ENCODE measurements around the gene IL20.
"Not testable (repeated sequence)": the region's sequence is repeated elsewhere in the genome, so short reads cannot be mapped to it uniquely, and the experiment has no call there.

The IL20 gene

GRCh38 chr1:206843626-206844025 lies 21.8 kb upstream of the IL20 start:
- no peaks in the 10 kb centered on the region for H3K4me1 ChIP-seq (ENCODE audit: control insufficient read depth in 1 of 2, insufficient read depth in 2 of 2, low read length in 2 of 2)
- no peak overlapping the region for H3K4me3 ChIP-seq (ENCODE audit: low read depth in 1 of 2, low read length in 2 of 2)
- no peaks in the 10 kb centered on the region for H3K36me3 ChIP-seq (ENCODE audit: control insufficient read depth in 1 of 2, insufficient read depth in 2 of 2, low read length in 2 of 2)
- no peak overlapping the region for H3K27ac ChIP-seq (ENCODE audit: low read length)
- no peaks in the 10 kb centered on the region for H3K9me3 ChIP-seq (ENCODE audit: control insufficient read depth in 1 of 2, low read length in 2 of 2)
- no peaks in the 10 kb centered on the region for H3K27me3 ChIP-seq (ENCODE audit: low read depth, low read length)

GRCh38 chr1:206846487-206846886 lies 18.9 kb upstream of the IL20 start:
- no peak overlapping the region for H3K4me3 ChIP-seq (ENCODE audit: low read depth in 1 of 2, low read length in 2 of 2)
- no peaks in the 10 kb centered on the region for H3K9me3 ChIP-seq (ENCODE audit: control insufficient read depth in 1 of 2, low read length in 2 of 2)
- H3K36me3 ChIP-seq (ENCODE audit: control insufficient read depth in 1 of 2, insufficient read depth in 2 of 2, low read length in 2 of 2) = no peaks in the 10 kb centered on the region
- no peaks in the 10 kb centered on the region for H3K4me1 ChIP-seq (ENCODE audit: control insufficient read depth in 1 of 2, insufficient read depth in 2 of 2, low read length in 2 of 2)
- no peaks in the 10 kb centered on the region for H3K27me3 ChIP-seq (ENCODE audit: low read depth, low read length)
- no peak overlapping the region for H3K27ac ChIP-seq (ENCODE audit: low read length)

GRCh38 chr1:206847337-206847834 lies 18.0 kb upstream of the IL20 start:
- no peaks in the 10 kb centered on the region for H3K27me3 ChIP-seq (ENCODE audit: low read depth, low read length)
- no peaks in the 10 kb centered on the region for H3K4me1 ChIP-seq (ENCODE audit: control insufficient read depth in 1 of 2, insufficient read depth in 2 of 2, low read length in 2 of 2)
- H3K27ac ChIP-seq (ENCODE audit: low read length) = no peak overlapping the region
- H3K4me3 ChIP-seq (ENCODE audit: low read depth in 1 of 2, low read length in 2 of 2) = no peak overlapping the region
- no peaks in the 10 kb centered on the region for H3K9me3 ChIP-seq (ENCODE audit: control insufficient read depth in 1 of 2, low read length in 2 of 2)
- no peaks in the 10 kb centered on the region for H3K36me3 ChIP-seq (ENCODE audit: control insufficient read depth in 1 of 2, insufficient read depth in 2 of 2, low read length in 2 of 2)

- no peak overlapping the region for H3K27ac ChIP-seq (ENCODE audit: low read length)
- no peak overlapping the region for H3K4me3 ChIP-seq (ENCODE audit: low read depth in 1 of 2, low read length in 2 of 2)
- peaks cover 0 to 4% of the 10 kb centered on the region in 2 donors for H3K9me3 ChIP-seq (ENCODE audit: control insufficient read depth in 1 of 2, low read length in 2 of 2)
- H3K27me3 ChIP-seq (ENCODE audit: low read depth, low read length) = no peaks in the 10 kb centered on the region
- no peaks in the 10 kb centered on the region for H3K36me3 ChIP-seq (ENCODE audit: control insufficient read depth in 1 of 2, insufficient read depth in 2 of 2, low read length in 2 of 2)
- H3K4me1 ChIP-seq (ENCODE audit: control insufficient read depth in 1 of 2, insufficient read depth in 2 of 2, low read length in 2 of 2) = no peaks in the 10 kb centered on the region
These were observed 17.5 kb upstream of the IL20 start for GRCh38 chr1:206847946-206848345.

GRCh38 chr1:206850401-206850800 lies 15.0 kb upstream of the IL20 start:
- Histone ChIP-seq H3K36me3 (ENCODE audit: control insufficient read depth in 1 of 2, insufficient read depth in 2 of 2, low read length in 2 of 2) (no peaks in the 10 kb centered on the region), H3K27ac (ENCODE audit: low read length) (no peak overlapping the region), H3K4me1 (ENCODE audit: control insufficient read depth in 1 of 2, insufficient read depth in 2 of 2, low read length in 2 of 2) (no peaks in the 10 kb centered on the region), H3K4me3 (ENCODE audit: low read depth in 1 of 2, low read length in 2 of 2) (no peak overlapping the region), H3K9me3 (ENCODE audit: control insufficient read depth in 1 of 2, low read length in 2 of 2) (peaks cover 0 to 5% of the 10 kb centered on the region in 2 donors), H3K27me3 (ENCODE audit: low read depth, low read length) (no peaks in the 10 kb centered on the region)

GRCh38 chr1:206851341-206852010 lies 13.9 kb upstream of the IL20 start:
- Histone ChIP-seq H3K4me3 (ENCODE audit: low read depth in 1 of 2, low read length in 2 of 2) (no peak overlapping the region), H3K4me1 (ENCODE audit: control insufficient read depth in 1 of 2, insufficient read depth in 2 of 2, low read length in 2 of 2) (no peaks in the 10 kb centered on the region), H3K27ac (ENCODE audit: low read length) (no peak overlapping the region), H3K36me3 (ENCODE audit: control insufficient read depth in 1 of 2, insufficient read depth in 2 of 2, low read length in 2 of 2) (no peaks in the 10 kb centered on the region), H3K27me3 (ENCODE audit: low read depth, low read length) (no peaks in the 10 kb centered on the region), H3K9me3 (ENCODE audit: control insufficient read depth in 1 of 2, low read length in 2 of 2) (peaks cover 0 to 5% of the 10 kb centered on the region in 2 donors)

GRCh38 chr1:206852662-206853061 lies 12.8 kb upstream of the IL20 start:
- not testable (repeated sequence) for H3K27me3 ChIP-seq (ENCODE audit: low read depth, low read length); H3K4me3 ChIP-seq (ENCODE audit: low read depth in 1 of 2, low read length in 2 of 2); H3K36me3 ChIP-seq (ENCODE audit: control insufficient read depth in 1 of 2, insufficient read depth in 2 of 2, low read length in 2 of 2); H3K9me3 ChIP-seq (ENCODE audit: control insufficient read depth in 1 of 2, low read length in 2 of 2); H3K27ac ChIP-seq (ENCODE audit: low read length); H3K4me1 ChIP-seq (ENCODE audit: control insufficient read depth in 1 of 2, insufficient read depth in 2 of 2, low read length in 2 of 2)

- H3K36me3 ChIP-seq (ENCODE audit: control insufficient read depth in 1 of 2, insufficient read depth in 2 of 2, low read length in 2 of 2); H3K27me3 ChIP-seq (ENCODE audit: low read depth, low read length); H3K4me1 ChIP-seq (ENCODE audit: control insufficient read depth in 1 of 2, insufficient read depth in 2 of 2, low read length in 2 of 2); H3K9me3 ChIP-seq (ENCODE audit: control insufficient read depth in 1 of 2, low read length in 2 of 2); H3K4me3 ChIP-seq (ENCODE audit: low read depth in 1 of 2, low read length in 2 of 2); H3K27ac ChIP-seq (ENCODE audit: low read length): not testable (repeated sequence)
These were observed 11.7 kb upstream of the IL20 start for GRCh38 chr1:206853696-206854095.

GRCh38 chr1:206854401-206855129 lies 10.9 kb upstream of the IL20 start:
- Histone ChIP-seq H3K27ac (ENCODE audit: low read length) (no peak overlapping the region), H3K9me3 (ENCODE audit: control insufficient read depth in 1 of 2, low read length in 2 of 2) (peaks cover 0 to 5% of the 10 kb centered on the region in 2 donors), H3K27me3 (ENCODE audit: low read depth, low read length) (no peaks in the 10 kb centered on the region), H3K4me1 (ENCODE audit: control insufficient read depth in 1 of 2, insufficient read depth in 2 of 2, low read length in 2 of 2) (no peaks in the 10 kb centered on the region), H3K4me3 (ENCODE audit: low read depth in 1 of 2, low read length in 2 of 2) (no peak overlapping the region), H3K36me3 (ENCODE audit: control insufficient read depth in 1 of 2, insufficient read depth in 2 of 2, low read length in 2 of 2) (no peaks in the 10 kb centered on the region)

GRCh38 chr1:206855859-206856258 lies 9.6 kb upstream of the IL20 start:
- Histone ChIP-seq H3K4me3 (ENCODE audit: low read depth in 1 of 2, low read length in 2 of 2) (no peak overlapping the region), H3K4me1 (ENCODE audit: control insufficient read depth in 1 of 2, insufficient read depth in 2 of 2, low read length in 2 of 2) (no peaks in the 10 kb centered on the region), H3K9me3 (ENCODE audit: control insufficient read depth in 1 of 2, low read length in 2 of 2) (peaks cover 0 to 5% of the 10 kb centered on the region in 2 donors), H3K27me3 (ENCODE audit: low read depth, low read length) (no peaks in the 10 kb centered on the region), H3K27ac (ENCODE audit: low read length) (no peak overlapping the region), H3K36me3 (ENCODE audit: control insufficient read depth in 1 of 2, insufficient read depth in 2 of 2, low read length in 2 of 2) (no peaks in the 10 kb centered on the region)

GRCh38 chr1:206856674-206857464 lies 8.6 kb upstream of the IL20 start:
- Histone ChIP-seq H3K36me3 (ENCODE audit: control insufficient read depth in 1 of 2, insufficient read depth in 2 of 2, low read length in 2 of 2) (no peaks in the 10 kb centered on the region), H3K4me3 (ENCODE audit: low read depth in 1 of 2, low read length in 2 of 2) (no peak overlapping the region), H3K9me3 (ENCODE audit: control insufficient read depth in 1 of 2, low read length in 2 of 2) (peaks cover 0 to 5% of the 10 kb centered on the region in 2 donors), H3K27ac (ENCODE audit: low read length) (no peak overlapping the region), H3K27me3 (ENCODE audit: low read depth, low read length) (no peaks in the 10 kb centered on the region), H3K4me1 (ENCODE audit: control insufficient read depth in 1 of 2, insufficient read depth in 2 of 2, low read length in 2 of 2) (no peaks in the 10 kb centered on the region)

All from muscle layer of duodenum (tissue), 2 donors.